WTC11 (cell line): ENCODE results near the gene GALM. TPM values are rescaled to one million over a fixed set of nuclear protein-coding genes. Genes with fewer than 3 reads are reported as not detected.

Experiments
- ATAC-seq: fragments of 200-7000 bp; cut with Tn5 transposase; 2 replicates; pipeline ENCODE4 v1.10.0; 2021; ENCODE audit warnings: mild to moderate bottlenecking, moderate library complexity
- CTCF ChIA-PET: fragments of 300-600 bp; sonication (Branson Sonifier 250); formaldehyde crosslinking; loops from one replicate; lab custom pipeline; 2021; ENCODE audit warnings: antibody characterized with exemption; lab: Charles Lee
- POLR2A ChIA-PET: fragments of 350-600 bp; sonication (Branson Sonifier 250); formaldehyde crosslinking; loops from one replicate; lab custom pipeline; 2021; ENCODE audit warnings: antibody characterized with exemption; lab: Charles Lee
- DNase-seq: peaks from one replicate; pipeline ENCODE4 v3.0.0; 2021; ENCODE audit warnings: low spot score
- H3K27ac Mint-ChIP-seq: 2 replicates; pipeline ENCODE4 v1.8.0; 2021; ENCODE audit warnings: mixed read lengths
- H3K27me3 Mint-ChIP-seq: 2 replicates; pipeline ENCODE4 v1.8.0; 2021; ENCODE audit warnings: low read depth, mild to moderate bottlenecking, moderate library complexity, mixed read lengths
- H3K36me3 Mint-ChIP-seq: 2 replicates; pipeline ENCODE4 v1.8.0; 2021; ENCODE audit warnings: mixed read lengths
- H3K4me1 Mint-ChIP-seq: 2 replicates; pipeline ENCODE4 v1.8.0; 2022; ENCODE audit warnings: mixed read lengths
- H3K4me3 Mint-ChIP-seq: 2 replicates; pipeline ENCODE4 v1.8.0; 2021; ENCODE audit warnings: mild to moderate bottlenecking, moderate library complexity, mixed read lengths
- H3K9me3 Mint-ChIP-seq: 2 replicates; pipeline ENCODE4 v1.8.0; 2021; ENCODE audit warnings: mixed read lengths
- EMX1 ChIP-seq: fragments of 250-450 bp; sonication (Bioruptor Pico); IDR thresholded peaks from 2 replicates; pipeline ENCODE4 v1.8.0; 2021; ENCODE audit warnings: mild to moderate bottlenecking
- GRHL2 ChIP-seq: fragments of 250-450 bp; sonication (Bioruptor Pico); IDR thresholded peaks from 2 replicates; pipeline ENCODE4 v1.8.0; 2022; ENCODE audit warnings: mild to moderate bottlenecking, moderate library complexity; ENCODE audit not compliant: insufficient replicate concordance, severe bottlenecking
- HMGA2 ChIP-seq: fragments of 250-450 bp; sonication (Bioruptor Pico); IDR thresholded peaks from 2 replicates; pipeline ENCODE4 v1.4.0; 2021; ENCODE audit warnings: mild to moderate bottlenecking, moderate library complexity
- MXD4 ChIP-seq: fragments of 250-450 bp; sonication (Bioruptor Pico); IDR thresholded peaks from 2 replicates; pipeline ENCODE4 v1.8.0; 2021; ENCODE audit warnings: mild to moderate bottlenecking, moderate library complexity, borderline replicate concordance
- NFE2L1 ChIP-seq: sonication (generic); formaldehyde crosslinking; IDR thresholded peaks from 2 replicates; pipeline ENCODE4 v1.8.1; 2023; ENCODE audit warnings: missing genetic modification reagents
- NR2C2 ChIP-seq: sonication (generic); formaldehyde crosslinking; IDR thresholded peaks from 2 replicates; pipeline ENCODE4 v1.8.0; 2022; ENCODE audit warnings: mild to moderate bottlenecking, missing genetic modification reagents
- OVOL2 ChIP-seq: fragments of 250-450 bp; sonication (Bioruptor Pico); IDR thresholded peaks from 2 replicates; pipeline ENCODE4 v1.9.0; 2021; ENCODE audit warnings: mild to moderate bottlenecking, borderline replicate concordance
- SOX15 ChIP-seq: fragments of 250-450 bp; sonication (Bioruptor Pico); IDR thresholded peaks from 2 replicates; pipeline ENCODE4 v1.9.0; 2021; ENCODE audit warnings: mild to moderate bottlenecking
- TP53 ChIP-seq: sonication (generic); formaldehyde crosslinking; IDR thresholded peaks from 2 replicates; pipeline ENCODE4 v1.8.1; 2023; ENCODE audit warnings: mild to moderate bottlenecking, missing genetic modification reagents
- ZNF121 ChIP-seq: sonication (generic); formaldehyde crosslinking; IDR thresholded peaks from 2 replicates; pipeline ENCODE4 v1.8.0; 2023; ENCODE audit warnings: missing genetic modification reagents
- ZNF317 ChIP-seq: sonication (generic); formaldehyde crosslinking; IDR thresholded peaks from 2 replicates; pipeline ENCODE4 v1.8.1; 2023; ENCODE audit warnings: low read depth, mild to moderate bottlenecking, moderate library complexity, missing genetic modification reagents, borderline replicate concordance
- ZNF671 ChIP-seq: fragments of 250-450 bp; sonication (Bioruptor Pico); IDR thresholded peaks from 2 replicates; pipeline ENCODE4 v1.8.0; 2021; ENCODE audit warnings: mild to moderate bottlenecking
- total RNA-seq: library from RNA; stranded (reverse); gene quantifications from 3 replicates; pipeline ENCODE4 v1.2.3, GENCODE V29; 2021
- TF ChIP-seq, protein P1 (sequence below): sonication (generic); formaldehyde crosslinking; IDR thresholded peaks from 2 replicates; pipeline ENCODE4 v1.8.0; 2022; ENCODE audit warnings: missing genetic modification reagents
- TF ChIP-seq, protein P2 (sequence below): fragments of 250-450 bp; sonication (Bioruptor Pico); IDR thresholded peaks from 2 replicates; pipeline ENCODE4 v1.9.0; 2021; ENCODE audit warnings: mild to moderate bottlenecking
- TF ChIP-seq, protein P3 (sequence below): fragments of 200-600 bp; IDR thresholded peaks from 2 replicates; pipeline ENCODE4 v1.8.0; 2022; ENCODE audit warnings: antibody characterized with exemption
- TF ChIP-seq, protein P4 (sequence below): sonication (generic); formaldehyde crosslinking; IDR thresholded peaks from 2 replicates; pipeline ENCODE4 v1.8.1; 2022; ENCODE audit warnings: mild to moderate bottlenecking, missing genetic modification reagents, moderate library complexity, borderline replicate concordance
- TF ChIP-seq, protein P5 (sequence below): sonication (generic); formaldehyde crosslinking; IDR thresholded peaks from 2 replicates; pipeline ENCODE4 v1.8.1; 2023; ENCODE audit warnings: mild to moderate bottlenecking, missing genetic modification reagents
- TF ChIP-seq, protein P6 (sequence below): sonication (generic); formaldehyde crosslinking; IDR thresholded peaks from 2 replicates; pipeline ENCODE4 v1.8.1; 2023; ENCODE audit warnings: mild to moderate bottlenecking, missing genetic modification reagents

Gene GALM
- total RNA-seq, 1 experiment from 2014 or later: 11.2 TPM

DNA sequence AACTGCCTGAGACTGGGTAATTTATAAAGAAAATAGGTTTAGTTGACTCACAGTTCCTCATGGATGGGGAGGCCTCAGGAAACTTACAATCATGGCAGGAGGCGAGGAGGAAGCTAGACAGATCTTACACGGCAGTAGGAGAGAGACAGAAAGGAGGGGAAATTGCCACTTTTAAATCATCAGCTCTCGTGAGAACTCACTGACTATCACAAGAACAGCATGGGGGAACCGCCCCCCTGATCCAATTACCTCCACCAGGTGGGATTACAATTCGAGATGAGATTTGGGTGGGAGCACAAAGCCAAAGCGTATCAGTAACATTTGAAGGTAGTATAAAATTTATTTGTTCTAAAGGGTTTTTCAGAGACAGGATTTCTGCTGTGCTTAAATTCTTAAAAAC is 5.4 kb downstream of the GALM start:
- Mint-ChIP-seq H3K4me1 (peaks cover 32% of the 10 kb centered on the region), H3K27me3 (no peaks in the 10 kb centered on the region), H3K9me3 (no peaks in the 10 kb centered on the region), H3K4me3 (no peak overlapping the region; the same call in 1 of the 2 replicates), H3K27ac (peak overlapping the region; percentile 41), H3K36me3 (peaks cover 10% of the 10 kb centered on the region)
- ATAC-seq (peak; percentile 49), DNase-seq (peak; percentile 21)
- no peak for TF ChIP-seq TP53 (CRISPR knock-in tag)
- TF ChIP-seq, protein P1, sequence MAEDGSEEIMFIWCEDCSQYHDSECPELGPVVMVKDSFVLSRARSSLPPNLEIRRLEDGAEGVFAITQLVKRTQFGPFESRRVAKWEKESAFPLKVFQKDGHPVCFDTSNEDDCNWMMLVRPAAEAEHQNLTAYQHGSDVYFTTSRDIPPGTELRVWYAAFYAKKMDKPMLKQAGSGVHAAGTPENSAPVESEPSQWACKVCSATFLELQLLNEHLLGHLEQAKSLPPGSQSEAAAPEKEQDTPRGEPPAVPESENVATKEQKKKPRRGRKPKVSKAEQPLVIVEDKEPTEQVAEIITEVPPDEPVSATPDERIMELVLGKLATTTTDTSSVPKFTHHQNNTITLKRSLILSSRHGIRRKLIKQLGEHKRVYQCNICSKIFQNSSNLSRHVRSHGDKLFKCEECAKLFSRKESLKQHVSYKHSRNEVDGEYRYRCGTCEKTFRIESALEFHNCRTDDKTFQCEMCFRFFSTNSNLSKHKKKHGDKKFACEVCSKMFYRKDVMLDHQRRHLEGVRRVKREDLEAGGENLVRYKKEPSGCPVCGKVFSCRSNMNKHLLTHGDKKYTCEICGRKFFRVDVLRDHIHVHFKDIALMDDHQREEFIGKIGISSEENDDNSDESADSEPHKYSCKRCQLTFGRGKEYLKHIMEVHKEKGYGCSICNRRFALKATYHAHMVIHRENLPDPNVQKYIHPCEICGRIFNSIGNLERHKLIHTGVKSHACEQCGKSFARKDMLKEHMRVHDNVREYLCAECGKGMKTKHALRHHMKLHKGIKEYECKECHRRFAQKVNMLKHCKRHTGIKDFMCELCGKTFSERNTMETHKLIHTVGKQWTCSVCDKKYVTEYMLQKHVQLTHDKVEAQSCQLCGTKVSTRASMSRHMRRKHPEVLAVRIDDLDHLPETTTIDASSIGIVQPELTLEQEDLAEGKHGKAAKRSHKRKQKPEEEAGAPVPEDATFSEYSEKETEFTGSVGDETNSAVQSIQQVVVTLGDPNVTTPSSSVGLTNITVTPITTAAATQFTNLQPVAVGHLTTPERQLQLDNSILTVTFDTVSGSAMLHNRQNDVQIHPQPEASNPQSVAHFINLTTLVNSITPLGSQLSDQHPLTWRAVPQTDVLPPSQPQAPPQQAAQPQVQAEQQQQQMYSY: no peak
- no peak for TF ChIP-seq HMGA2 (CRISPR knock-in tag)
- TF ChIP-seq NFE2L1 (CRISPR knock-in tag): no peak
- TF ChIP-seq OVOL2 (CRISPR knock-in tag): no peak
- no peak for TF ChIP-seq GRHL2 (CRISPR knock-in tag)
- TF ChIP-seq ZNF671 (CRISPR knock-in tag): no peak
- TF ChIP-seq, protein P2, sequence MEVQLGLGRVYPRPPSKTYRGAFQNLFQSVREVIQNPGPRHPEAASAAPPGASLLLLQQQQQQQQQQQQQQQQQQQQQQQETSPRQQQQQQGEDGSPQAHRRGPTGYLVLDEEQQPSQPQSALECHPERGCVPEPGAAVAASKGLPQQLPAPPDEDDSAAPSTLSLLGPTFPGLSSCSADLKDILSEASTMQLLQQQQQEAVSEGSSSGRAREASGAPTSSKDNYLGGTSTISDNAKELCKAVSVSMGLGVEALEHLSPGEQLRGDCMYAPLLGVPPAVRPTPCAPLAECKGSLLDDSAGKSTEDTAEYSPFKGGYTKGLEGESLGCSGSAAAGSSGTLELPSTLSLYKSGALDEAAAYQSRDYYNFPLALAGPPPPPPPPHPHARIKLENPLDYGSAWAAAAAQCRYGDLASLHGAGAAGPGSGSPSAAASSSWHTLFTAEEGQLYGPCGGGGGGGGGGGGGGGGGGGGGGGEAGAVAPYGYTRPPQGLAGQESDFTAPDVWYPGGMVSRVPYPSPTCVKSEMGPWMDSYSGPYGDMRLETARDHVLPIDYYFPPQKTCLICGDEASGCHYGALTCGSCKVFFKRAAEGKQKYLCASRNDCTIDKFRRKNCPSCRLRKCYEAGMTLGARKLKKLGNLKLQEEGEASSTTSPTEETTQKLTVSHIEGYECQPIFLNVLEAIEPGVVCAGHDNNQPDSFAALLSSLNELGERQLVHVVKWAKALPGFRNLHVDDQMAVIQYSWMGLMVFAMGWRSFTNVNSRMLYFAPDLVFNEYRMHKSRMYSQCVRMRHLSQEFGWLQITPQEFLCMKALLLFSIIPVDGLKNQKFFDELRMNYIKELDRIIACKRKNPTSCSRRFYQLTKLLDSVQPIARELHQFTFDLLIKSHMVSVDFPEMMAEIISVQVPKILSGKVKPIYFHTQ (CRISPR knock-in tag): no peak
- POLR2A ChIA-PET: interaction anchor here (0.9 kb wide), 1 partner anchor 89 kb away, joined by 3 read pairs; no protein-coding TSS in a partner anchor
- CTCF ChIA-PET: interaction anchor here (2.0 to 3.1 kb wide), 2 partner anchors 69 to 90 kb away, joined by 12 to 13 read pairs; partner anchors contain the start of gene HNRNPLL

DNA sequence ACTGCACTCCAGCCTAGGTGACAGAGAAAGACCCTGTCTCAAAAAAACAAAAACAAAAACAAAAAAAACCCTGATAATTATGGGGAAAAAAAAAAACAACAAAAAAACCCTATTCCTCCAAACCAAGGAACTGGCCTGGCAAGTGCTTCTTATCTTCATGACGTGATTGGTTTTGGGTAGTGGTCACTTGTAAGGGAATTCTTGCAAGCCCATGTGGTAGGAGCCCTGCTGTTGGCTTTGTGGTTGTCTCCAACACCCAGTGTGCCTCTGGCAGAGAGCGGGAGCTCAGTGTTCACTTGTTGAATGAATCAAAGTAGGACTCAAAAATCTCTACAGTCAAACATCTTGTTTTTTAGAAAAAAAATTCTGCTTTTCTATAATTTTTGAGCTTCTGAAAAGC is 6.0 kb downstream of the GALM start:
- Mint-ChIP-seq H3K9me3 (no peaks in the 10 kb centered on the region), H3K4me3 (no peak overlapping the region), H3K36me3 (peaks cover 14% of the 10 kb centered on the region), H3K27ac (no peak overlapping the region), H3K27me3 (no peaks in the 10 kb centered on the region), H3K4me1 (peaks cover 27% of the 10 kb centered on the region)
- no peak for ATAC-seq
- CTCF ChIA-PET: interaction anchor here (2.0 to 3.1 kb wide), 2 partner anchors 69 to 90 kb away, joined by 12 to 13 read pairs; partner anchors contain the start of gene HNRNPLL
- POLR2A ChIA-PET: no interaction called here
- no peak for DNase-seq
- TF ChIP-seq ZNF317 (CRISPR knock-in tag): no peak
- no peak for TF ChIP-seq SOX15 (CRISPR knock-in tag)
- TF ChIP-seq OVOL2 (CRISPR knock-in tag): no peak
- TF ChIP-seq NR2C2 (CRISPR knock-in tag): no peak
- TF ChIP-seq, protein P3, sequence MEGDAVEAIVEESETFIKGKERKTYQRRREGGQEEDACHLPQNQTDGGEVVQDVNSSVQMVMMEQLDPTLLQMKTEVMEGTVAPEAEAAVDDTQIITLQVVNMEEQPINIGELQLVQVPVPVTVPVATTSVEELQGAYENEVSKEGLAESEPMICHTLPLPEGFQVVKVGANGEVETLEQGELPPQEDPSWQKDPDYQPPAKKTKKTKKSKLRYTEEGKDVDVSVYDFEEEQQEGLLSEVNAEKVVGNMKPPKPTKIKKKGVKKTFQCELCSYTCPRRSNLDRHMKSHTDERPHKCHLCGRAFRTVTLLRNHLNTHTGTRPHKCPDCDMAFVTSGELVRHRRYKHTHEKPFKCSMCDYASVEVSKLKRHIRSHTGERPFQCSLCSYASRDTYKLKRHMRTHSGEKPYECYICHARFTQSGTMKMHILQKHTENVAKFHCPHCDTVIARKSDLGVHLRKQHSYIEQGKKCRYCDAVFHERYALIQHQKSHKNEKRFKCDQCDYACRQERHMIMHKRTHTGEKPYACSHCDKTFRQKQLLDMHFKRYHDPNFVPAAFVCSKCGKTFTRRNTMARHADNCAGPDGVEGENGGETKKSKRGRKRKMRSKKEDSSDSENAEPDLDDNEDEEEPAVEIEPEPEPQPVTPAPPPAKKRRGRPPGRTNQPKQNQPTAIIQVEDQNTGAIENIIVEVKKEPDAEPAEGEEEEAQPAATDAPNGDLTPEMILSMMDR: no peak
- TF ChIP-seq, protein P4, sequence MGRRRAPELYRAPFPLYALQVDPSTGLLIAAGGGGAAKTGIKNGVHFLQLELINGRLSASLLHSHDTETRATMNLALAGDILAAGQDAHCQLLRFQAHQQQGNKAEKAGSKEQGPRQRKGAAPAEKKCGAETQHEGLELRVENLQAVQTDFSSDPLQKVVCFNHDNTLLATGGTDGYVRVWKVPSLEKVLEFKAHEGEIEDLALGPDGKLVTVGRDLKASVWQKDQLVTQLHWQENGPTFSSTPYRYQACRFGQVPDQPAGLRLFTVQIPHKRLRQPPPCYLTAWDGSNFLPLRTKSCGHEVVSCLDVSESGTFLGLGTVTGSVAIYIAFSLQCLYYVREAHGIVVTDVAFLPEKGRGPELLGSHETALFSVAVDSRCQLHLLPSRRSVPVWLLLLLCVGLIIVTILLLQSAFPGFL: no peak
- no peak for TF ChIP-seq EMX1
- no peak for TF ChIP-seq HMGA2 (CRISPR knock-in tag)
- no peak for TF ChIP-seq ZNF121 (CRISPR knock-in tag)
- TF ChIP-seq MXD4 (CRISPR knock-in tag): no peak
- TF ChIP-seq, protein P5, sequence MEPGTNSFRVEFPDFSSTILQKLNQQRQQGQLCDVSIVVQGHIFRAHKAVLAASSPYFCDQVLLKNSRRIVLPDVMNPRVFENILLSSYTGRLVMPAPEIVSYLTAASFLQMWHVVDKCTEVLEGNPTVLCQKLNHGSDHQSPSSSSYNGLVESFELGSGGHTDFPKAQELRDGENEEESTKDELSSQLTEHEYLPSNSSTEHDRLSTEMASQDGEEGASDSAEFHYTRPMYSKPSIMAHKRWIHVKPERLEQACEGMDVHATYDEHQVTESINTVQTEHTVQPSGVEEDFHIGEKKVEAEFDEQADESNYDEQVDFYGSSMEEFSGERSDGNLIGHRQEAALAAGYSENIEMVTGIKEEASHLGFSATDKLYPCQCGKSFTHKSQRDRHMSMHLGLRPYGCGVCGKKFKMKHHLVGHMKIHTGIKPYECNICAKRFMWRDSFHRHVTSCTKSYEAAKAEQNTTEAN: no peak
- TF ChIP-seq, protein P6, sequence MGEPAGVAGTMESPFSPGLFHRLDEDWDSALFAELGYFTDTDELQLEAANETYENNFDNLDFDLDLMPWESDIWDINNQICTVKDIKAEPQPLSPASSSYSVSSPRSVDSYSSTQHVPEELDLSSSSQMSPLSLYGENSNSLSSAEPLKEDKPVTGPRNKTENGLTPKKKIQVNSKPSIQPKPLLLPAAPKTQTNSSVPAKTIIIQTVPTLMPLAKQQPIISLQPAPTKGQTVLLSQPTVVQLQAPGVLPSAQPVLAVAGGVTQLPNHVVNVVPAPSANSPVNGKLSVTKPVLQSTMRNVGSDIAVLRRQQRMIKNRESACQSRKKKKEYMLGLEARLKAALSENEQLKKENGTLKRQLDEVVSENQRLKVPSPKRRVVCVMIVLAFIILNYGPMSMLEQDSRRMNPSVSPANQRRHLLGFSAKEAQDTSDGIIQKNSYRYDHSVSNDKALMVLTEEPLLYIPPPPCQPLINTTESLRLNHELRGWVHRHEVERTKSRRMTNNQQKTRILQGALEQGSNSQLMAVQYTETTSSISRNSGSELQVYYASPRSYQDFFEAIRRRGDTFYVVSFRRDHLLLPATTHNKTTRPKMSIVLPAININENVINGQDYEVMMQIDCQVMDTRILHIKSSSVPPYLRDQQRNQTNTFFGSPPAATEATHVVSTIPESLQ (CRISPR knock-in tag): no peak
